GM12891 (cell line): ENCODE data around the gene RMI1.

Source experiments
- PAX5 ChIP-seq: IDR thresholded peaks from 2 replicates; pipeline ENCODE4 v1.6.1; 2011; ENCODE audit warnings: low read length, moderate library complexity, mild to moderate bottlenecking; ENCODE audit not compliant: insufficient read depth, severe bottlenecking
- POLR2A ChIP-seq: IDR thresholded peaks from 2 replicates; pipeline ENCODE4 v1.6.1; 2011; ENCODE audit warnings: low read depth, low read length, control low read depth

GRCh38 chr9:83957248-83957513 is 23.4 kb upstream of the RMI1 start:
- TF ChIP-seq POLR2A: no peak
- no peak for TF ChIP-seq PAX5
